AG09309 (cell line): ENCODE data around the gene DPYD.

ENCODE experiments used
- DNase-seq: peaks from one replicate; pipeline ENCODE4 v3.0.0-alpha.2; 2010; ENCODE audit warnings: low read depth
- H3K4me3 ChIP-seq: 2 replicates; pipeline ENCODE4 v1.5.1; 2011; ENCODE audit warnings: mild to moderate bottlenecking, low read depth, low read length, moderate library complexity; ENCODE audit not compliant: control insufficient read depth
- CTCF ChIP-seq: IDR thresholded peaks from 2 replicates; pipeline ENCODE4 v1.5.1; 2011; ENCODE audit warnings: mild to moderate bottlenecking, low read depth, low read length, inconsistent platforms; ENCODE audit not compliant: insufficient read depth, control insufficient read depth; ENCODE audit errors: missing control alignments

DPYD gene

GRCh38 chr1:97581614-97582051, 339.2 kb downstream of the DPYD start:
- no peak for DNase-seq
- TF ChIP-seq CTCF = no peak
- no peak overlapping the region for H3K4me3 ChIP-seq

GRCh38 chr1:97577613-97578012, 343.2 kb downstream of the DPYD start:
- no peak for TF ChIP-seq CTCF
- no peak for DNase-seq
- H3K4me3 ChIP-seq = no peak overlapping the region

GRCh38 chr1:97573553-97573952, 347.3 kb downstream of the DPYD start:
- no peak for DNase-seq
- TF ChIP-seq CTCF = no peak
- H3K4me3 ChIP-seq = no peak overlapping the region

GRCh38 chr1:97572561-97572960, 348.3 kb downstream of the DPYD start:
- DNase-seq = no peak
- H3K4me3 ChIP-seq = no peak overlapping the region
- no peak for TF ChIP-seq CTCF

GRCh38 chr1:97571760-97572159, 349.1 kb downstream of the DPYD start:
- no peak overlapping the region for H3K4me3 ChIP-seq
- DNase-seq = no peak
- TF ChIP-seq CTCF = no peak

- TF ChIP-seq CTCF = no peak
- no peak for DNase-seq
Measured at GRCh38 chr1:97570691-97571090, 350.1 kb downstream of the DPYD start.

More at GRCh38 chr1:97570691-97571090, 350.1 kb downstream of the DPYD start:
- no peak overlapping the region for H3K4me3 ChIP-seq
